PC-3 (cell line): Measurements from ENCODE around the gene GALNT2. TPM values are rescaled to one million over a fixed set of nuclear protein-coding genes. Genes with fewer than 3 reads are reported as not detected.

ENCODE experiments used
- ATAC-seq: fragments of 200-7000 bp; cut with Tn5 transposase; 2 replicates; pipeline ENCODE4 v1.9.1; 2020; ENCODE audit warnings: mild to moderate bottlenecking, moderate library complexity
- BruUV-seq: library from RNA; stranded (reverse); fragments of 400-500 nt; replicated peaks from 2 replicates; lab custom pipeline; 2021; lab: Mats Ljungman, UMichigan
- CTCF ChIA-PET: fragments of 300-600 bp; sonication (Branson Sonifier 250); formaldehyde crosslinking; loops from one replicate; lab custom pipeline; 2022; ENCODE audit warnings: antibody characterized with exemption; lab: Charles Lee
- POLR2A ChIA-PET: fragments of 300-600 bp; sonication (Branson Sonifier 250); formaldehyde crosslinking; loops from one replicate; lab custom pipeline; 2022; ENCODE audit warnings: antibody characterized with exemption; ENCODE audit not compliant: unreplicated experiment; lab: Charles Lee
- DNase-seq: peaks from one replicate; pipeline ENCODE4 v3.0.0-alpha.2; 2015
- H2AFZ ChIP-seq: fragments of 300-600 bp; sonication (generic); 2 replicates; pipeline ENCODE4 v1.6.0; 2016; ENCODE audit warnings: antibody characterized with exemption, low read length
- H3F3A ChIP-seq: fragments of 300-600 bp; sonication (generic); one replicate; pipeline ENCODE4 v1.6.0; 2017; ENCODE audit warnings: antibody characterized with exemption, low read length, control low read depth, mild to moderate bottlenecking; ENCODE audit not compliant: unreplicated experiment
- H3K27ac ChIP-seq: fragments of 300-600 bp; sonication (generic); 2 replicates; pipeline ENCODE4 v1.5.1; 2016; ENCODE audit warnings: mild to moderate bottlenecking, low read length
- H3K27me3 ChIP-seq: fragments of 300-600 bp; sonication (generic); 2 replicates; pipeline ENCODE4 v1.6.1; 2016; ENCODE audit warnings: low read length, mixed read lengths
- H3K36me3 ChIP-seq: fragments of 300-600 bp; sonication (generic); 2 replicates; pipeline ENCODE4 v1.6.1; 2016; ENCODE audit warnings: low read depth, mixed run types, low read length, mixed read lengths
- H3K4me1 ChIP-seq: fragments of 300-600 bp; sonication (generic); 2 replicates; pipeline ENCODE4 v1.5.1; 2016; ENCODE audit warnings: low read length; ENCODE audit not compliant: insufficient read depth
- H3K4me2 ChIP-seq: fragments of 300-600 bp; sonication (generic); 2 replicates; pipeline ENCODE4 v1.6.0; 2016; ENCODE audit warnings: low read length
- H3K4me3 ChIP-seq: fragments of 300-600 bp; sonication (generic); 2 replicates; pipeline ENCODE4 v1.5.1; 2016; ENCODE audit warnings: mild to moderate bottlenecking, low read length, mixed read lengths
- H3K79me2 ChIP-seq: fragments of 300-600 bp; sonication (generic); 2 replicates; pipeline ENCODE4 v1.6.1; 2017; ENCODE audit warnings: low read length, mixed read lengths
- H3K9ac ChIP-seq: fragments of 300-600 bp; sonication (generic); 2 replicates; pipeline ENCODE4 v1.6.0; 2016; ENCODE audit warnings: mild to moderate bottlenecking, low read length
- H3K9me2 ChIP-seq: fragments of 300-600 bp; sonication (generic); replicated peaks from 2 replicates; pipeline ENCODE4 v1.6.1; 2016; ENCODE audit warnings: mixed run types, low read length, mixed read lengths
- H3K9me3 ChIP-seq: fragments of 300-600 bp; sonication (generic); 2 replicates; pipeline ENCODE4 v1.6.1; 2016; ENCODE audit warnings: low read length, mixed read lengths
- H4K20me1 ChIP-seq: fragments of 300-600 bp; sonication (generic); 2 replicates; pipeline ENCODE4 v1.6.1; 2016; ENCODE audit warnings: low read length, mixed read lengths
- CTCF ChIP-seq: fragments of 300-600 bp; sonication (generic); conservative IDR thresholded peaks from 2 replicates; pipeline ENCODE4 v1.5.1; 2017; ENCODE audit warnings: antibody characterized with exemption, low read depth, mild to moderate bottlenecking, low read length
- EZH2 ChIP-seq: fragments of 300-600 bp; sonication (generic); IDR thresholded peaks from one replicate; pipeline ENCODE4 v1.6.1; 2017; ENCODE audit warnings: antibody characterized with exemption, mild to moderate bottlenecking, low read length; ENCODE audit not compliant: unreplicated experiment
- EZH2phosphoT487 ChIP-seq: fragments of 300-600 bp; sonication (generic); IDR thresholded peaks from 2 replicates; pipeline ENCODE4 v1.6.1; 2018; ENCODE audit warnings: mild to moderate bottlenecking, antibody characterized with exemption, low read length, borderline replicate concordance
- intact Hi-C: fragments of 100-400 bp; cut with micrococcal nuclease; formaldehyde crosslinking; loops from 2 replicates; pipeline ENCODE4 v1.9.0; 2023
- total RNA-seq: library from RNA; depleted of rRNA; stranded (reverse); fragments of >200 nt; gene quantifications from 2 replicates; pipeline ENCODE4 v1.2.3, GENCODE V29; 2014

GALNT2 gene
- total RNA-seq, 1 experiment from 2014 or later, result 182 TPM

GRCh38 chr1:230201445-230201844 is 134.4 kb downstream of the GALNT2 start:
- Histone ChIP-seq H3F3A (no peaks in the 10 kb centered on the region), H3K9me2 (no peaks in the 10 kb centered on the region), H3K27me3 (no peaks in the 10 kb centered on the region), H3K4me3 (no peak overlapping the region), H4K20me1 (0 out of 2 replicates have a peak, but pooled peaks cover 4% of the 10 kb centered on the region), H3K79me2 (peaks cover 37% of the 10 kb centered on the region), H3K4me1 (peaks cover 7% of the 10 kb centered on the region; the same call in 1 of the 2 replicates), H2AFZ (no peak overlapping the region), H3K36me3 (peaks cover 20% of the 10 kb centered on the region; the same call in 1 of the 2 replicates), H3K9ac (no peak overlapping the region), H3K9me3 (no peaks in the 10 kb centered on the region), H3K27ac (no peak overlapping the region), H3K4me2 (no peak overlapping the region)
- DNase-seq, result no peak
- TF ChIP-seq CTCF (no peak), EZH2phosphoT487 (no peak), EZH2 (no peak)
- POLR2A ChIA-PET, result no interaction called here
- ATAC-seq, result no peak
- CTCF ChIA-PET, result no interaction called here
- intact Hi-C loops, result no loop called here
- BruUV-seq, result no TSS peak

- Histone ChIP-seq H3K4me1 (peaks cover 7% of the 10 kb centered on the region; the same call in 1 of the 2 replicates), H3K9me3 (no peaks in the 10 kb centered on the region), H3K9me2 (no peaks in the 10 kb centered on the region), H3K9ac (no peak overlapping the region), H2AFZ (no peak overlapping the region), H3K27ac (no peak overlapping the region), H3K4me3 (no peak overlapping the region), H3K4me2 (no peak overlapping the region), H3K36me3 (peaks cover 31% of the 10 kb centered on the region; the same call in 1 of the 2 replicates), H3F3A (no peaks in the 10 kb centered on the region), H3K27me3 (no peaks in the 10 kb centered on the region), H3K79me2 (peaks cover 45% of the 10 kb centered on the region), H4K20me1 (0 out of 2 replicates have a peak, but pooled peaks cover 4% of the 10 kb centered on the region)
- no TSS peak for BruUV-seq
- intact Hi-C loops, result no loop called here
- ChIA-PET CTCF (interaction anchor here (0.6 kb wide), 1 partner anchor 135 kb away, joined by 3 read pairs; no protein-coding TSS in a partner anchor), POLR2A (interaction anchor here (0.6 kb wide), 1 partner anchor 11 kb away, joined by 3 read pairs; no protein-coding TSS in a partner anchor)
- ATAC-seq (peak; percentile 69), DNase-seq (peak; percentile 38)
- TF ChIP-seq EZH2phosphoT487, result no peak
- no peak for TF ChIP-seq EZH2
- TF ChIP-seq CTCF, result no peak
Observed at GRCh38 chr1:230204842-230205241, 137.8 kb downstream of the GALNT2 start.

- H3K4me1 ChIP-seq, result peaks cover 7% of the 10 kb centered on the region; the same call in 1 of the 2 replicates
- no peak for ATAC-seq
- no peak overlapping the region for H3K4me2 ChIP-seq
- intact Hi-C loops, result no loop called here
- TF ChIP-seq EZH2 (no peak), CTCF (no peak), EZH2phosphoT487 (no peak)
- ChIA-PET CTCF (no interaction called here), POLR2A (interaction anchor here (0.6 kb wide), 1 partner anchor 356 kb away, joined by 3 read pairs; no protein-coding TSS in a partner anchor)
- H3K9me2 ChIP-seq, result no peaks in the 10 kb centered on the region
- no peaks in the 10 kb centered on the region for H3K9me3 ChIP-seq
- no peak overlapping the region for H3K4me3 ChIP-seq
- H3K79me2 ChIP-seq, result peaks cover 48% of the 10 kb centered on the region
- H3K36me3 ChIP-seq, result peaks cover 31% of the 10 kb centered on the region; the same call in 1 of the 2 replicates
- H3K27me3 ChIP-seq, result no peaks in the 10 kb centered on the region
- BruUV-seq, result no TSS peak
- no peak for DNase-seq
- no peak overlapping the region for H2AFZ ChIP-seq
- H3K9ac ChIP-seq, result no peak overlapping the region
- no peaks in the 10 kb centered on the region for H3F3A ChIP-seq
- 0 out of 2 replicates have a peak, but pooled peaks cover 6% of the 10 kb centered on the region for H4K20me1 ChIP-seq
- H3K27ac ChIP-seq, result no peak overlapping the region
Observed at GRCh38 chr1:230205719-230206198, 138.7 kb downstream of the GALNT2 start.
